ENCODE data around the gene WDR88. TPM values are rescaled to one million over a fixed set of nuclear protein-coding genes. Genes with fewer than 3 reads are reported as not detected.
"Not testable (repeated sequence)": the region's sequence is repeated elsewhere in the genome, so short reads cannot be mapped to it uniquely, and the experiment has no call there.

WDR88 gene
- total RNA-seq, 1 donor from 2014 or later = not detected

GRCh38 chr19:33163481-33163880, 31.6 kb downstream of the WDR88 start:
- H3K27me3 Mint-ChIP-seq = no peaks in the 10 kb centered on the region
- no peaks in the 10 kb centered on the region for H3K9me3 Mint-ChIP-seq
- no peaks in the 10 kb centered on the region for H3K36me3 Mint-ChIP-seq
- no peak overlapping the region for H3K27ac Mint-ChIP-seq
- H3K4me3 Mint-ChIP-seq = no peak overlapping the region
- no peak for TF ChIP-seq CTCF (conservative IDR thresholded peaks at IDR 0.05)
- H3K4me1 Mint-ChIP-seq (ENCODE audit: unreplicated experiment) = no peaks in the 10 kb centered on the region
- DNase-seq (ENCODE audit: extremely low spot score, unreplicated experiment) = no peak

GRCh38 chr19:33166037-33166436, 34.1 kb downstream of the WDR88 start:
- not testable (repeated sequence) for H3K27me3 Mint-ChIP-seq; H3K36me3 Mint-ChIP-seq; H3K27ac Mint-ChIP-seq; H3K4me1 Mint-ChIP-seq (ENCODE audit: unreplicated experiment); H3K9me3 Mint-ChIP-seq; H3K4me3 Mint-ChIP-seq; DNase-seq (ENCODE audit: extremely low spot score, unreplicated experiment)

GRCh38 chr19:33167438-33167837, 35.5 kb downstream of the WDR88 start:
- Mint-ChIP-seq H3K36me3 (no peaks in the 10 kb centered on the region), H3K4me1 (ENCODE audit: unreplicated experiment) (peaks cover 6% of the 10 kb centered on the region), H3K27ac (no peak overlapping the region), H3K9me3 (no peaks in the 10 kb centered on the region), H3K4me3 (no peak overlapping the region), H3K27me3 (no peaks in the 10 kb centered on the region)
- no peak for DNase-seq (ENCODE audit: extremely low spot score, unreplicated experiment)
- no peak for TF ChIP-seq CTCF (conservative IDR thresholded peaks at IDR 0.05)

- Mint-ChIP-seq H3K9me3 (no peaks in the 10 kb centered on the region), H3K27me3 (no peaks in the 10 kb centered on the region), H3K4me1 (ENCODE audit: unreplicated experiment) (peaks cover 9% of the 10 kb centered on the region), H3K36me3 (no peaks in the 10 kb centered on the region), H3K4me3 (no peak overlapping the region), H3K27ac (no peak overlapping the region)
- no peak for TF ChIP-seq CTCF (conservative IDR thresholded peaks at IDR 0.05)
- no peak for DNase-seq (ENCODE audit: extremely low spot score, unreplicated experiment)
Observed at GRCh38 chr19:33168528-33168927, 36.6 kb downstream of the WDR88 start.

GRCh38 chr19:33171222-33171795, 39.4 kb downstream of the WDR88 start:
- H3K9me3 Mint-ChIP-seq = no peaks in the 10 kb centered on the region
- H3K4me3 Mint-ChIP-seq = no peak overlapping the region
- no peak for TF ChIP-seq CTCF (conservative IDR thresholded peaks at IDR 0.05)
- no peak overlapping the region for H3K27ac Mint-ChIP-seq
- H3K4me1 Mint-ChIP-seq (ENCODE audit: unreplicated experiment) = peaks cover 21% of the 10 kb centered on the region
- DNase-seq (ENCODE audit: extremely low spot score, unreplicated experiment) = no peak
- H3K27me3 Mint-ChIP-seq = no peaks in the 10 kb centered on the region
- H3K36me3 Mint-ChIP-seq = peaks cover 4% of the 10 kb centered on the region

- Mint-ChIP-seq H3K27me3 (peaks cover 4% of the 10 kb centered on the region), H3K27ac (no peak overlapping the region), H3K4me3 (no peak overlapping the region), H3K36me3 (peaks cover 8% of the 10 kb centered on the region), H3K4me1 (ENCODE audit: unreplicated experiment) (peaks cover 24% of the 10 kb centered on the region), H3K9me3 (no peaks in the 10 kb centered on the region)
- no peak for TF ChIP-seq CTCF (conservative IDR thresholded peaks at IDR 0.05)
- DNase-seq (ENCODE audit: extremely low spot score, unreplicated experiment) = no peak
Observed at GRCh38 chr19:33171916-33172359, 40.0 kb downstream of the WDR88 start.
